HFF-Myc (cell line): ENCODE data around the gene KLHL25.

Experiments used
- DNase-seq: peaks from one replicate; pipeline ENCODE4 v3.0.0-alpha.2; 2011; ENCODE audit warnings: low read depth; ENCODE audit errors: extremely low read depth
- H3K4me3 ChIP-seq: replicated peaks from 2 replicates; pipeline ENCODE4 v1.5.1; 2011; ENCODE audit warnings: low read depth, mild to moderate bottlenecking, control low read depth, low read length
- TF ChIP-seq, protein P1 (sequence below): IDR thresholded peaks from 2 replicates; pipeline ENCODE4 v1.5.1; 2012; ENCODE audit warnings: mild to moderate bottlenecking, low read depth, low read length, control low read depth; ENCODE audit errors: missing control alignments

Gene KLHL25

DNA sequence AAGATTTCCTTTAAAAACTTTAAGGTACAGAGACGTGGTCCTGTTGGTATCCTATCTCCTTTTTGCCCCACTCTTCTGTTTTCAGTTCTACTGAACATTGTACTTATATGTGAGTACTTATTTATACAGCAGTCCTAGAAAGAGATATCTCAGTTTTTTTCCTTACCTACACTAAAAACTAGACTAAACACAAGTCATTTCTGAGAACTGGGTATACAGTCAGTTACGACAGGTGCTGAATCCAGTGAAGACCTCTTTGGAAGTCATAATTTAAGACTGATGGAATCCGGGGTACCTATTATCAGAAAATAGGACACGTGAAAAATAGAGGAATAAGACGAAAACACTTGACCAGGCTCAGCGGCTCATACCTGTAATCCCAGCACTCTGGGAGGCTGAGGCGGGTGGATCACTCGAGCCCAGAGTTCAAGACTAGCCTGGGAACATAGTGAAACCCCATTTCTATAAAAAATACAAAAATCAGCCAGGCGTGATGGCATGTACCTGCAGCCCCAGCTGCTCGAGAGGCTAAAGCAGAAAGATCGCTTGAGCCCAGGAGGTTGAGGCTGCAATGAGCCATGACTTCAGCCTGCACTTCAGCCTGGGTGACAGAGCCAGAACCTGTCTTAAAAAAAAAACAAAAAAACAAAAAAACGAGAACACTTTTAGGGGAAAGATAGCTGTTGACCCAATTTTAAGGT is 76.3 kb downstream of the KLHL25 start:
- H3K4me3 ChIP-seq: no peak overlapping the region
- DNase-seq: no peak
- TF ChIP-seq, protein P1, sequence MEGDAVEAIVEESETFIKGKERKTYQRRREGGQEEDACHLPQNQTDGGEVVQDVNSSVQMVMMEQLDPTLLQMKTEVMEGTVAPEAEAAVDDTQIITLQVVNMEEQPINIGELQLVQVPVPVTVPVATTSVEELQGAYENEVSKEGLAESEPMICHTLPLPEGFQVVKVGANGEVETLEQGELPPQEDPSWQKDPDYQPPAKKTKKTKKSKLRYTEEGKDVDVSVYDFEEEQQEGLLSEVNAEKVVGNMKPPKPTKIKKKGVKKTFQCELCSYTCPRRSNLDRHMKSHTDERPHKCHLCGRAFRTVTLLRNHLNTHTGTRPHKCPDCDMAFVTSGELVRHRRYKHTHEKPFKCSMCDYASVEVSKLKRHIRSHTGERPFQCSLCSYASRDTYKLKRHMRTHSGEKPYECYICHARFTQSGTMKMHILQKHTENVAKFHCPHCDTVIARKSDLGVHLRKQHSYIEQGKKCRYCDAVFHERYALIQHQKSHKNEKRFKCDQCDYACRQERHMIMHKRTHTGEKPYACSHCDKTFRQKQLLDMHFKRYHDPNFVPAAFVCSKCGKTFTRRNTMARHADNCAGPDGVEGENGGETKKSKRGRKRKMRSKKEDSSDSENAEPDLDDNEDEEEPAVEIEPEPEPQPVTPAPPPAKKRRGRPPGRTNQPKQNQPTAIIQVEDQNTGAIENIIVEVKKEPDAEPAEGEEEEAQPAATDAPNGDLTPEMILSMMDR: no peak

DNA sequence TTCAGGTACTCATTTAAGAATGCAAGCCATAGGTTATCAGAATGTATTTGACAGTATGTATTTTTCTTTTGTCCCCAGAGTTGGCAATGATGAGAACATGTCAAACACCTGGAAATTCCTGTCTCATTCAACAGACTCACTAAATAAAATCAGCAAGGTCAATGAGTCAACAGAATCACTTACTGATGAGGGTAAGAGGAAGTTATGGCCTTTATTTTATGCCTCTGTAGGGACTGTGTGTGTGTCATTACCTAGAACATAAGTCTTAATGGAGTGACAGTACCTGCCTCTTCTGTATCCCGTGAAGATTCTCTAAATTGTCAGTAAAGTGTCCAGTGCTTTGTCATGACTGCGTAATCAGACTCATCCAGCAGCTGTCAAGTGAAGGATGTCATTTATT is 77.5 kb downstream of the KLHL25 start:
- DNase-seq: no peak
- no peak overlapping the region for H3K4me3 ChIP-seq
- TF ChIP-seq, protein P1: no peak

DNA sequence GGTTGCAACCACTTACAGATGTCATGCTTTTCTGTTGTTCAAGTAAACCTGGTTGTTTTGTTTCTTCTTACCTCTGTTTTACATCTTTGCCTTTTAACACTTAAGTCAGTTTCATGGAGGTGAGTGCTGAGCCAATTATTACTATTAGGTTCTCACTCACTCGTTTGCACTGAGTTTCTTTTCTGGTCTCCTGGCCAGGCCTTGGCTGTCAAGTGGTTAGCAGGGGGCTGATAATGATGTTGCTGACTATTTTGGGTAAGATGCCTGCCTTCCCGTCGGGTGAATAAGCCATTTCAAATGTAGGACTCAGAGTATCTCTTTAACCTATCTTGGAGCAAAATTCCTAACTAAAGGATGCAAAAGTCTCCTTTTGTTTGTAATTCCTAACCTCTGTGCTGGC is 78.5 kb downstream of the KLHL25 start:
- DNase-seq: no peak
- TF ChIP-seq, protein P1: no peak

DNA sequence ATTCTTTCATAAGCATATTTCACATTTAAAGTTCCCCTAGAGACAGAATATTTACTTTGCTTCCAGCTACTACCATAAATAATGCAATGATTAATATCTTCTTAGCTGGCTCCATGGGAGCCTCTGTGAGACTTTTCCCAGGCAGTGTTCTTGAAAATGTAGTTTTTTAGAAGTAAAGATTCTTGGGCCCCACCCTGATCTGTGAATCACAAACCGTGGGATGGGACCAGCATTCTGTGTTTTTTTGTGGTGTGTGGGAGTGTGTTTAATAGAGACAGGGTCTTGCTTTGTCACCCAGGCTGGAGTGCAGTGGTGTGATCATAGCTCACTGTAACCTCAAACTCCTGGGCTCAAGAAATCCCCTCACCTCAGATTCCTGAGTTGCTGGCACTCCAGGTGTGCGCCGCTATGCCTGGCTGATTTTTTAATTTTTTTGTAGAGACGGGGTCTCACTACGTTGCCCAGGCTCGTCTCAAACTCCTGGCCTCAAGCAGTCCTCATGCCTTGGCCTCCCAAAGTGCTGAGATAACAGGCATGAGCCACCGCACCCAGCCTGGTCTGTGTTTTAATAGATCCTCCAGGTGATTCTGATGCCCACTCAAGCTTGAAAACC is 83.0 kb downstream of the KLHL25 start:
- TF ChIP-seq, protein P1: no peak
- H3K4me3 ChIP-seq: no peak overlapping the region
- DNase-seq: no peak

More for the DNA sequence above, 78.5 kb downstream of the KLHL25 start:
- H3K4me3 ChIP-seq: no peak overlapping the region

DNA sequence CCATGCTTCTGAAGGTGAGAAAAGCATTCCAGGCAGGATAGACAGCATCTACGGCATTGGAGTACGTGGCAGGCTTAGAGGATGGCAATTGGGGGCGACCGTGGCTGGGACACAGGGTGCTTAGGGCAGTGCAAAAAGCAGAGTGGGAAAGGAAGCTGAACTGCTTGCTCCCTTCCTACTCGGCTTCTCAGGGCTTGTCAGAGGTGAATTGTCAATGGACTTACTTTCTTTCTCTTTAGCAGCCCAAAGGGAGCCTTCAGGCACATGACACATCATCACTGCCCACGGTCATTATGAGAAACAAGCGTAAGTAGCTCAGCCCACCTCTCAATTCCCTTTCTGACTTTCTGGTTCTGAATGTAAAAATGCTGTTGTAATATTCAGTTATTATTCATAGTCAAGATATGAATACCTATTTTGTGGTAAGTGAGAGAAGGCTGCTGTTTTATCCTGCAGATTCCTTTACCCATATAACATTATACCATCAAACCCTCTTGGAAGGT is 84.3 kb downstream of the KLHL25 start:
- TF ChIP-seq, protein P1: no peak
- no peak for DNase-seq
- no peak overlapping the region for H3K4me3 ChIP-seq
